ENCODE results near the gene NRXN3.

The NRXN3 gene

GRCh38 chr14:78788467-78789360 lies 618.5 kb downstream of the NRXN3 start:
- DNase-seq (ENCODE audit: low read depth) = no peak
- no peak overlapping the region for H3K4me3 ChIP-seq (ENCODE audit: low read length)
- no peak for TF ChIP-seq CTCF (conservative IDR thresholded peaks at IDR 0.05; ENCODE audit: low read depth, low read length)

- no peak for TF ChIP-seq CTCF (conservative IDR thresholded peaks at IDR 0.05; ENCODE audit: low read depth, low read length)
- H3K4me3 ChIP-seq (ENCODE audit: low read length) = no peak overlapping the region
- DNase-seq (ENCODE audit: low read depth) = no peak
Measured at GRCh38 chr14:78790271-78790670, 620.1 kb downstream of the NRXN3 start.

- no peak overlapping the region for H3K4me3 ChIP-seq (ENCODE audit: low read length)
- TF ChIP-seq CTCF (conservative IDR thresholded peaks at IDR 0.05; ENCODE audit: low read depth, low read length) = no peak
- DNase-seq (ENCODE audit: low read depth) = no peak
Measured at GRCh38 chr14:78798757-78799156, 628.6 kb downstream of the NRXN3 start.

DNA sequence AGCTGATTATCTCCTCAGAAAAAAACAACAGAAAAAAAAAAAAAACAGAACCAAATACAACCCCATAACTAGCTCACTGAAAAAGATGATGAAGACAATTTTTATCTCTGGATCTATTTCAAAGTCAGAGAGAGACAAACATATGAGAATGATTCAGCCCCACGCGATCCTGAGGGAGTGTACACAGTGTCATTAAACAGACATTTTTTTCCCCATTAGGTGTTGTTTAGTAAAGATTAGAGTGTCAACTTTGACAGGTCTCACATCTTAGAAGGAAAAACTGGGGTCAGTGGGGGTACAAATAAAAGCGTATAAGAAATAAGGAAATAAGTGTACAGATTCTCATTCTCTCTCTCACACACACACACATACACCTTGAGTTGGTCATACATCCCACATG lies 635.4 kb downstream of the NRXN3 start:
- TF ChIP-seq CTCF (conservative IDR thresholded peaks at IDR 0.05; ENCODE audit: low read depth, low read length) = no peak
- DNase-seq (ENCODE audit: low read depth) = no peak
- no peak overlapping the region for H3K4me3 ChIP-seq (ENCODE audit: low read length)

DNA sequence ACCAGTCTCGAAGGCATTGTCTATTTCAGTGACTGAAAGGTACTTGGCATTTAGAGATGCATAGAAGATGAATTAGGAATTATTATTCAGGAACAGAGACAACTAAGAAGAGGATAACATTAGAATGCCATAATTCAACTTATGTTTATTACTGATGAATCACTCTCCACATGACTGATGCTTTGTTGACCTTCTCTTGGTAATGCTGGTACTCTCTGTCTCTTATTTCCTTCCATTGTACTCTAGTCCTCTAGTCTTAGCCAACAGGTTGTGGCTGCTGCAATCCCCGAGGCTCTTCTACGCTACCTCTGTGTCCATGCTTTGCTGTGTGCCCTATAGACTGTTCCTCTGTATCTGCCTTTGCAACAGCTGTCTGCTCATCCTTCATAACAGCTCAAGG lies 652.9 kb downstream of the NRXN3 start:
- DNase-seq (ENCODE audit: low read depth) = no peak
- H3K4me3 ChIP-seq (ENCODE audit: low read length) = no peak overlapping the region
- TF ChIP-seq CTCF (conservative IDR thresholded peaks at IDR 0.05; ENCODE audit: low read depth, low read length) = no peak

- H3K4me3 ChIP-seq (ENCODE audit: low read length) = no peak overlapping the region
- TF ChIP-seq CTCF (conservative IDR thresholded peaks at IDR 0.05; ENCODE audit: low read depth, low read length) = no peak
- no peak for DNase-seq (ENCODE audit: low read depth)
Measured at GRCh38 chr14:78823516-78823915, 653.3 kb downstream of the NRXN3 start.

- no peak for TF ChIP-seq CTCF (conservative IDR thresholded peaks at IDR 0.05; ENCODE audit: low read depth, low read length)
- no peak for DNase-seq (ENCODE audit: low read depth)
- no peak overlapping the region for H3K4me3 ChIP-seq (ENCODE audit: low read length)
Measured at GRCh38 chr14:78829274-78829673, 659.1 kb downstream of the NRXN3 start.
